ENCODE measurements around the gene KRTAP10-1. TPM values are rescaled to one million over a fixed set of nuclear protein-coding genes. Genes with fewer than 3 reads are reported as not detected.

KRTAP10-1 gene
- total RNA-seq, 1 experiment from 2014 or later: 0.47 TPM

GRCh38 chr21:44508711-44509445, 31.1 kb downstream of the KRTAP10-1 start:
- BruUV-seq (replicated peaks): no TSS peak
- Histone ChIP-seq H3K27ac (ENCODE audit: low read depth, low read length, poor library complexity, severe bottlenecking) (no peak overlapping the region), H3K9me3 (ENCODE audit: low read depth, low read length, poor library complexity, severe bottlenecking) (no peaks in the 10 kb centered on the region), H3K4me1 (ENCODE audit: insufficient read depth, low read length, poor library complexity, severe bottlenecking) (no peaks in the 10 kb centered on the region), H3K27me3 (replicated peaks; ENCODE audit: insufficient read depth, low read depth, low read length, poor library complexity) (no peaks in the 10 kb centered on the region), H3K4me3 (ENCODE audit: low read depth, low read length, poor library complexity, severe bottlenecking) (no peak overlapping the region), H3K36me3 (ENCODE audit: insufficient read depth, low read length, poor library complexity, severe bottlenecking) (no peaks in the 10 kb centered on the region)
- ChIA-PET CTCF (no interaction called here), POLR2A (ENCODE audit: low non-redundant PET) (no interaction called here)
- intact Hi-C loops (cut with micrococcal nuclease; ENCODE audit: unreplicated experiment): no loop called here
- DNase-seq (ENCODE audit: low spot score): no peak
- no peak for TF ChIP-seq EZH2 (IDR thresholded peaks at IDR 0.05; ENCODE audit: borderline replicate concordance, low read depth, low read length, poor library complexity, severe bottlenecking)
- no peak for TF ChIP-seq CTCF (conservative IDR thresholded peaks at IDR 0.05; ENCODE audit: low read depth, low read length)

GRCh38 chr21:44508426-44508710, 31.6 kb downstream of the KRTAP10-1 start:
- Histone ChIP-seq H3K4me3 (ENCODE audit: low read depth, low read length, poor library complexity, severe bottlenecking) (no peak overlapping the region), H3K36me3 (ENCODE audit: insufficient read depth, low read length, poor library complexity, severe bottlenecking) (no peaks in the 10 kb centered on the region), H3K27me3 (replicated peaks; ENCODE audit: insufficient read depth, low read depth, low read length, poor library complexity) (no peaks in the 10 kb centered on the region), H3K27ac (ENCODE audit: low read depth, low read length, poor library complexity, severe bottlenecking) (no peak overlapping the region), H3K4me1 (ENCODE audit: insufficient read depth, low read length, poor library complexity, severe bottlenecking) (no peaks in the 10 kb centered on the region), H3K9me3 (ENCODE audit: low read depth, low read length, poor library complexity, severe bottlenecking) (no peaks in the 10 kb centered on the region)
- TF ChIP-seq CTCF (conservative IDR thresholded peaks at IDR 0.05; ENCODE audit: low read depth, low read length) (no peak), EZH2 (IDR thresholded peaks at IDR 0.05; ENCODE audit: borderline replicate concordance, low read depth, low read length, poor library complexity, severe bottlenecking) (no peak)
- intact Hi-C loops (cut with micrococcal nuclease; ENCODE audit: unreplicated experiment): no loop called here
- CTCF ChIA-PET: no interaction called here
- no peak for DNase-seq (ENCODE audit: low spot score)
- POLR2A ChIA-PET (ENCODE audit: low non-redundant PET): no interaction called here
- BruUV-seq (replicated peaks): no TSS peak

GRCh38 chr21:44507673-44508425, 32.1 kb downstream of the KRTAP10-1 start:
- H3K4me1 ChIP-seq (ENCODE audit: insufficient read depth, low read length, poor library complexity, severe bottlenecking): no peaks in the 10 kb centered on the region
- no peaks in the 10 kb centered on the region for H3K9me3 ChIP-seq (ENCODE audit: low read depth, low read length, poor library complexity, severe bottlenecking)
- DNase-seq (ENCODE audit: low spot score): no peak
- CTCF ChIA-PET: no interaction called here
- no peak overlapping the region for H3K4me3 ChIP-seq (ENCODE audit: low read depth, low read length, poor library complexity, severe bottlenecking)
- H3K27ac ChIP-seq (ENCODE audit: low read depth, low read length, poor library complexity, severe bottlenecking): no peak overlapping the region
- BruUV-seq (replicated peaks): no TSS peak
- intact Hi-C loops (cut with micrococcal nuclease; ENCODE audit: unreplicated experiment): no loop called here
- POLR2A ChIA-PET (ENCODE audit: low non-redundant PET): no interaction called here
- TF ChIP-seq EZH2 (IDR thresholded peaks at IDR 0.05; ENCODE audit: borderline replicate concordance, low read depth, low read length, poor library complexity, severe bottlenecking): no peak
- no peak for TF ChIP-seq CTCF (conservative IDR thresholded peaks at IDR 0.05; ENCODE audit: low read depth, low read length)
- H3K27me3 ChIP-seq (replicated peaks; ENCODE audit: insufficient read depth, low read depth, low read length, poor library complexity): no peaks in the 10 kb centered on the region
- no peaks in the 10 kb centered on the region for H3K36me3 ChIP-seq (ENCODE audit: insufficient read depth, low read length, poor library complexity, severe bottlenecking)

Data from A673 (cell line).